ENCODE results near the gene FAF1. TPM values are rescaled to one million over a fixed set of nuclear protein-coding genes. Genes with fewer than 3 reads are reported as not detected.

FAF1 gene
- total RNA-seq, 1 donor from 2014 or later = 54.3 TPM

- TF ChIP-seq CTCF (IDR thresholded peaks at IDR 0.05; ENCODE audit: unreplicated experiment) = no peak
- H3K36me3 Mint-ChIP-seq (ENCODE audit: low read depth, unreplicated experiment) = peaks cover 9% of the 10 kb centered on the region
- no peak overlapping the region for H3K27ac Mint-ChIP-seq (ENCODE audit: unreplicated experiment)
- H3K4me1 Mint-ChIP-seq (ENCODE audit: unreplicated experiment) = no peaks in the 10 kb centered on the region
- no peak overlapping the region for H3K4me3 Mint-ChIP-seq (ENCODE audit: unreplicated experiment)
- no peak for DNase-seq (ENCODE audit: low spot score)
- no peaks in the 10 kb centered on the region for H3K27me3 Mint-ChIP-seq (ENCODE audit: unreplicated experiment)
- H3K9me3 Mint-ChIP-seq (ENCODE audit: unreplicated experiment) = no peaks in the 10 kb centered on the region
These were observed 400.6 kb downstream of the FAF1 start for GRCh38 chr1:50559421-50559820.

- Mint-ChIP-seq H3K9me3 (ENCODE audit: unreplicated experiment) (no peaks in the 10 kb centered on the region), H3K27me3 (ENCODE audit: unreplicated experiment) (no peaks in the 10 kb centered on the region), H3K4me1 (ENCODE audit: unreplicated experiment) (no peaks in the 10 kb centered on the region), H3K36me3 (ENCODE audit: low read depth, unreplicated experiment) (no peaks in the 10 kb centered on the region), H3K27ac (ENCODE audit: unreplicated experiment) (no peak overlapping the region), H3K4me3 (ENCODE audit: unreplicated experiment) (no peak overlapping the region)
- DNase-seq (ENCODE audit: low spot score) = no peak
- TF ChIP-seq CTCF (IDR thresholded peaks at IDR 0.05; ENCODE audit: unreplicated experiment) = no peak
These were observed 406.1 kb downstream of the FAF1 start for GRCh38 chr1:50553921-50554320.

- no peaks in the 10 kb centered on the region for H3K9me3 Mint-ChIP-seq (ENCODE audit: unreplicated experiment)
- no peak overlapping the region for H3K4me3 Mint-ChIP-seq (ENCODE audit: unreplicated experiment)
- TF ChIP-seq CTCF (IDR thresholded peaks at IDR 0.05; ENCODE audit: unreplicated experiment) = no peak
- no peaks in the 10 kb centered on the region for H3K4me1 Mint-ChIP-seq (ENCODE audit: unreplicated experiment)
- no peak for DNase-seq (ENCODE audit: low spot score)
- no peak overlapping the region for H3K27ac Mint-ChIP-seq (ENCODE audit: unreplicated experiment)
- no peaks in the 10 kb centered on the region for H3K27me3 Mint-ChIP-seq (ENCODE audit: unreplicated experiment)
- H3K36me3 Mint-ChIP-seq (ENCODE audit: low read depth, unreplicated experiment) = no peaks in the 10 kb centered on the region
These were observed 411.8 kb downstream of the FAF1 start for GRCh38 chr1:50548243-50548642.

GRCh38 chr1:50542362-50542761 is 417.7 kb downstream of the FAF1 start:
- Mint-ChIP-seq H3K4me3 (ENCODE audit: unreplicated experiment) (no peak overlapping the region), H3K4me1 (ENCODE audit: unreplicated experiment) (no peaks in the 10 kb centered on the region), H3K9me3 (ENCODE audit: unreplicated experiment) (no peaks in the 10 kb centered on the region), H3K27ac (ENCODE audit: unreplicated experiment) (no peak overlapping the region), H3K36me3 (ENCODE audit: low read depth, unreplicated experiment) (no peaks in the 10 kb centered on the region), H3K27me3 (ENCODE audit: unreplicated experiment) (no peaks in the 10 kb centered on the region)
- DNase-seq (ENCODE audit: low spot score) = no peak
- TF ChIP-seq CTCF (IDR thresholded peaks at IDR 0.05; ENCODE audit: unreplicated experiment) = no peak

GRCh38 chr1:50538476-50538875 is 421.6 kb downstream of the FAF1 start:
- H3K27me3 Mint-ChIP-seq (ENCODE audit: unreplicated experiment) = no peaks in the 10 kb centered on the region
- H3K4me3 Mint-ChIP-seq (ENCODE audit: unreplicated experiment) = no peak overlapping the region
- TF ChIP-seq CTCF (IDR thresholded peaks at IDR 0.05; ENCODE audit: unreplicated experiment) = no peak
- no peak for DNase-seq (ENCODE audit: low spot score)
- no peaks in the 10 kb centered on the region for H3K36me3 Mint-ChIP-seq (ENCODE audit: low read depth, unreplicated experiment)
- H3K9me3 Mint-ChIP-seq (ENCODE audit: unreplicated experiment) = no peaks in the 10 kb centered on the region
- no peaks in the 10 kb centered on the region for H3K4me1 Mint-ChIP-seq (ENCODE audit: unreplicated experiment)
- H3K27ac Mint-ChIP-seq (ENCODE audit: unreplicated experiment) = no peak overlapping the region

Data from endothelial cell (in vitro differentiated cells).